Sigmoid colon (tissue), 7 donors: ENCODE data around the gene ZSWIM6. TPM values are rescaled to one million over a fixed set of nuclear protein-coding genes. Genes with fewer than 3 reads are reported as not detected.

Experiments
- DNase-seq: peaks from one replicate; pipeline ENCODE4 v3.0.0-alpha.2; 2019
- H3K27ac ChIP-seq, 4 donors: fragments of 200-600 bp; sonication (generic); one replicate each; pipeline ENCODE4 v1.5.1; 2016 to 2019; ENCODE audit warnings: mild to moderate bottlenecking in 1 of 4
- H3K27me3 ChIP-seq, 3 donors: fragments of 200-600 bp; sonication (generic); one replicate each; pipeline ENCODE4 v1.5.1; 2019; ENCODE audit warnings: mild to moderate bottlenecking in 1 of 3
- H3K36me3 ChIP-seq, 4 donors: fragments of 200-600 bp; sonication (generic); one replicate each; pipeline ENCODE4 v1.5.1; 2016 to 2019
- H3K4me1 ChIP-seq, 4 donors: fragments of 200-600 bp; sonication (generic); one replicate each; pipeline ENCODE4 v1.5.1; 2017 to 2019
- H3K4me3 ChIP-seq, 4 donors: fragments of 200-600 bp; sonication (generic); one replicate each; pipeline ENCODE4 v1.5.1; 2017 to 2019; ENCODE audit warnings: mild to moderate bottlenecking in 2 of 4, moderate library complexity in 1 of 4
- H3K9me3 ChIP-seq, 4 donors: fragments of 200-600 bp in 3 of 4; sonication (generic) in 3 of 4; one replicate each; pipeline versions ENCODE4 v1.5.1 to v1.6.1; 2013 to 2019
- EP300 ChIP-seq, 4 donors: sonication (generic); formaldehyde crosslinking; IDR thresholded peaks; one replicate each; pipeline ENCODE4 v1.6.1; 2017; ENCODE audit warnings: antibody characterized with exemption in 4 of 4
- POLR2A ChIP-seq, 2 donors: fragments of 450-650 bp; IDR thresholded peaks; one replicate each; pipeline ENCODE4 v1.6.1; 2016; ENCODE audit warnings: antibody characterized with exemption in 2 of 2, mild to moderate bottlenecking in 2 of 2, moderate library complexity in 2 of 2
- POLR2AphosphoS5 ChIP-seq, 4 donors: sonication (generic); formaldehyde crosslinking; IDR thresholded peaks; one replicate each; pipeline ENCODE4 v1.6.1; 2017; ENCODE audit warnings: antibody characterized with exemption in 4 of 4
- WGBS, 2 donors: extraction: QIAGEN DNeasy Blood & Tissue Kit; methylation state at CpG; one replicate each; pipeline ENCODE4 v1.1.7; 2013; 5-methylcytosine and 5-hydroxymethylcytosine counted together
- intact Hi-C: fragments of 100-400 bp; cut with DNase I; formaldehyde crosslinking; loops from one replicate; pipeline ENCODE4 v1.15.1; 2023
- polyA plus RNA-seq, 3 donors: library from polyadenylated mRNA; stranded (reverse); fragments of 200-250 nt; gene quantifications; one replicate each; pipeline ENCODE4 v1.2.3, GENCODE V29; 2013
- total RNA-seq, 4 donors: library from RNA; depleted of rRNA; stranded (reverse); fragments of >200 nt; gene quantifications; one replicate each; pipeline ENCODE4 v1.1.0, GENCODE V29; 2016
- TF ChIP-seq, protein P1 (sequence below), 4 experiments: fragments of 450-650 bp in 3 of 4; fragments of 200-600 bp in 1 of 4; IDR thresholded peaks; one replicate each; pipeline ENCODE4 v1.5.1; 2016 to 2019; ENCODE audit warnings: antibody characterized with exemption in 4 of 4, mild to moderate bottlenecking in 3 of 4, moderate library complexity in 2 of 4
- donor health status: healthy with polysubstance abuse.
- donor health status: Bipolar disorder and iron deficiency.
- donor health status: healthy.

ZSWIM6 gene
- total and polyA plus RNA-seq, 7 donors = 4.2 to 17.7 (median 11.3) TPM

DNA sequence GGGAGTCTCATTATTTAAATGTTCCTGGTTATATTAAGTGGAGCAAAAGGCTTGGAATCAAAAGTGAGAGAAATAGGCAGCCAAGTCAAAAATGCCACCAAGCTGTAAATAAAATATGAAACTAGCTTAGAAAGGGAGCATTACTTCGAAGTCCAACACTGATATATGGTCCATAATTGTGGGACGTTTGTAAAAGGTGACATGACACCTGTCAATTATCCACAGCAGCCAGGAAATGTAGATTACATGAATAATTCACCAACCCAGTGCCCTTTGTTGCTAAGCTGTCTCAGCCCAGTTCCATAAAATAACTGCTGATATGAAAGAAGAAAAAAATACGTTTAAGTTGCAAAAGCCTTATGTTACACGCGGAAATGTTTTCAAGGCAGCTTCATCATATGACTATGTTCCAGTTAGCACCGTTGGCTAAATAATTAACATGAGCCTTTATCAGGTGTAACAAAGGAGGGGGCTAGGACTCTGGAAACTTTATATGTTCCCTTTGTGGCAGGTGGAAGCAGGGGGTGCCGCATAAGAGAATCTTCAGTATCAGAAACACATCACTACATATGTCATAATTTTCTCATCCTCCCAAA is 39.9 kb upstream of the ZSWIM6 start:
- DNase-seq = no peak
- no peaks in the 10 kb centered on the region for H3K36me3 ChIP-seq
- intact Hi-C loops = no loop called here
- TF ChIP-seq, protein P1, sequence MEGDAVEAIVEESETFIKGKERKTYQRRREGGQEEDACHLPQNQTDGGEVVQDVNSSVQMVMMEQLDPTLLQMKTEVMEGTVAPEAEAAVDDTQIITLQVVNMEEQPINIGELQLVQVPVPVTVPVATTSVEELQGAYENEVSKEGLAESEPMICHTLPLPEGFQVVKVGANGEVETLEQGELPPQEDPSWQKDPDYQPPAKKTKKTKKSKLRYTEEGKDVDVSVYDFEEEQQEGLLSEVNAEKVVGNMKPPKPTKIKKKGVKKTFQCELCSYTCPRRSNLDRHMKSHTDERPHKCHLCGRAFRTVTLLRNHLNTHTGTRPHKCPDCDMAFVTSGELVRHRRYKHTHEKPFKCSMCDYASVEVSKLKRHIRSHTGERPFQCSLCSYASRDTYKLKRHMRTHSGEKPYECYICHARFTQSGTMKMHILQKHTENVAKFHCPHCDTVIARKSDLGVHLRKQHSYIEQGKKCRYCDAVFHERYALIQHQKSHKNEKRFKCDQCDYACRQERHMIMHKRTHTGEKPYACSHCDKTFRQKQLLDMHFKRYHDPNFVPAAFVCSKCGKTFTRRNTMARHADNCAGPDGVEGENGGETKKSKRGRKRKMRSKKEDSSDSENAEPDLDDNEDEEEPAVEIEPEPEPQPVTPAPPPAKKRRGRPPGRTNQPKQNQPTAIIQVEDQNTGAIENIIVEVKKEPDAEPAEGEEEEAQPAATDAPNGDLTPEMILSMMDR (IDR thresholded peaks at IDR 0.05) = no peak
- TF ChIP-seq EP300 (IDR thresholded peaks at IDR 0.05) (no peak), POLR2A (IDR thresholded peaks at IDR 0.05) (no peak), POLR2AphosphoS5 (IDR thresholded peaks at IDR 0.05) (no peak)
- no peaks in the 10 kb centered on the region for H3K9me3 ChIP-seq
- 24 to 77% methylated on average over 7 of the region's 7 CpGs for WGBS, 2 donors
- no peaks in the 10 kb centered on the region for H3K27me3 ChIP-seq
- no peak overlapping the region for H3K4me3 ChIP-seq
- peaks cover 0 to 15% (median 7%) of the 10 kb centered on the region in 4 donors for H3K4me1 ChIP-seq
- peak overlapping the region in 3 of 4 donors; percentile 52 to 71 (median 58) for H3K27ac ChIP-seq

DNA sequence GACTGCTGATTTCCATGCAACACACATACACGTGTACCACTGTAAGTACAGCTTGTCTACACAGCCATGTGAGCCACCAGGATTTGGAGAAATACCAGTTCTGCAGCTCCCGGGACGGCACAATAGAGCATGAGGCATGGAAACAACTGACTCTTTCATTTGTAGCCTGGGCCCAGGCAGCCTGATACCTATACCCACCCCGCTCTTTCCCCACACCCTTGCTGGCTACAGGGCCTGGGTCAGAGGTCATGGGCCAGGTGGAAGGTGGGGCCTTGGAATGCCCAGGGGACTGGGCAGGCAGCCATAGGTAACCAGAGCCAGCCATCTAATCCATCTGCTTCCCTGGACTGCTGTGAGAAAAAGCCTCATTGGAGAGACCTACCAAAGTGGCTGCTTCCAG is 39.0 kb upstream of the ZSWIM6 start:
- intact Hi-C loops = no loop called here
- WGBS, 2 donors = 14 to 66% methylated on average over 4 of the region's 4 CpGs
- Histone ChIP-seq H3K9me3 (no peaks in the 10 kb centered on the region), H3K36me3 (no peaks in the 10 kb centered on the region), H3K4me3 (no peak overlapping the region), H3K27me3 (no peaks in the 10 kb centered on the region), H3K27ac (no peak overlapping the region), H3K4me1 (peaks cover 0 to 15% (median 7%) of the 10 kb centered on the region in 4 donors)
- TF ChIP-seq POLR2AphosphoS5 (IDR thresholded peaks at IDR 0.05) (no peak), EP300 (IDR thresholded peaks at IDR 0.05) (no peak), POLR2A (IDR thresholded peaks at IDR 0.05) (no peak)
- TF ChIP-seq, protein P1 (IDR thresholded peaks at IDR 0.05) = no peak
- DNase-seq = no peak

DNA sequence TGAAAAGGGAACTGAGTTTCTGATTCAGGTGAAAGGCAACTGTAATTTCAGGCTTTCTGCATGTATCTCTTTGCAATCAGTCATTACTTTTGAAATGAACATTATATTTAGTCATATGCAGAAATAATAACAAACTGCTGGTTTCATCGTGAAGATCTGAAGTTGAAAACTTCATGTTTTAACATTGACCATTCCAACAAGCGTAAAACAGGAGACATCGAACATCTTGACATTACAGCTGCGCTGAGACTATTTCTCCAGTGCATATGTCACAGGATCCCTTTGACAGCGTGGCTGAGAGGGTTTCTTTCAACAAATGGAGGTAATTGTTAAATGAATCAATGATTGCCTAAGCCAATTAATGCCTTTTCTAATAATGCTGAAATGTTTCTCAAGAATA is 38.2 kb upstream of the ZSWIM6 start:
- WGBS, 2 donors = 94% methylated on average over 5 of the region's 5 CpGs
- no peak for TF ChIP-seq EP300 (IDR thresholded peaks at IDR 0.05)
- no peak for TF ChIP-seq POLR2A (IDR thresholded peaks at IDR 0.05)
- TF ChIP-seq, protein P1 (IDR thresholded peaks at IDR 0.05) = no peak
- TF ChIP-seq POLR2AphosphoS5 (IDR thresholded peaks at IDR 0.05) = no peak
- no peak overlapping the region for H3K4me3 ChIP-seq
- DNase-seq = no peak
- H3K27ac ChIP-seq = no peak overlapping the region
- H3K36me3 ChIP-seq = no peaks in the 10 kb centered on the region
- H3K4me1 ChIP-seq = peaks cover 0 to 15% (median 7%) of the 10 kb centered on the region in 4 donors
- H3K9me3 ChIP-seq = no peaks in the 10 kb centered on the region
- no peaks in the 10 kb centered on the region for H3K27me3 ChIP-seq
- intact Hi-C loops = no loop called here

DNA sequence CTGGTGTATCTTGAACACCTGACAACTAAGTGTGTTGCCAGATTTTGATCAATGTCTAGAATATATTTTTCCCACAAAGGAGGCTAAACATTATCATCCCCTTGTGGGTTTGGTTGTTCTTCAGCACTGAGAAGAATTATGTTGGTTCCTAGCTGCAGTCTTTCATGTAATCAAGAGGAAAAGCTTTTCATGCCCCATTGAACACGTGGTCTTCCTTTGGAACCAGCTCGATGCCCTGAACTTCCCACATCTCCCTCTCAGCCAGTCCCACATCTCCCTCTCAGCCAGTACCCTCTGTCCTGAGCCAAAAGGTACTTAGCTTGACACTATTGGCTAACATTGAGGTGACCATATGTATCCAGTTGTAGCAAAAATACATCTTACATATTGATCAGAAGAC is 36.7 kb upstream of the ZSWIM6 start:
- TF ChIP-seq, protein P1 (IDR thresholded peaks at IDR 0.05) = no peak
- TF ChIP-seq POLR2AphosphoS5 (IDR thresholded peaks at IDR 0.05) = no peak
- TF ChIP-seq POLR2A (IDR thresholded peaks at IDR 0.05) = no peak
- TF ChIP-seq EP300 (IDR thresholded peaks at IDR 0.05) = no peak
- H3K4me1 ChIP-seq = peaks cover 0 to 10% (median 5%) of the 10 kb centered on the region in 4 donors
- 66 to 95% methylated on average over 2 of the region's 2 CpGs for WGBS, 2 donors
- H3K36me3 ChIP-seq = no peaks in the 10 kb centered on the region
- no peak overlapping the region for H3K4me3 ChIP-seq
- no peak for DNase-seq
- H3K27ac ChIP-seq = no peak overlapping the region
- H3K27me3 ChIP-seq = no peaks in the 10 kb centered on the region
- no peaks in the 10 kb centered on the region for H3K9me3 ChIP-seq
- intact Hi-C loops = no loop called here

DNA sequence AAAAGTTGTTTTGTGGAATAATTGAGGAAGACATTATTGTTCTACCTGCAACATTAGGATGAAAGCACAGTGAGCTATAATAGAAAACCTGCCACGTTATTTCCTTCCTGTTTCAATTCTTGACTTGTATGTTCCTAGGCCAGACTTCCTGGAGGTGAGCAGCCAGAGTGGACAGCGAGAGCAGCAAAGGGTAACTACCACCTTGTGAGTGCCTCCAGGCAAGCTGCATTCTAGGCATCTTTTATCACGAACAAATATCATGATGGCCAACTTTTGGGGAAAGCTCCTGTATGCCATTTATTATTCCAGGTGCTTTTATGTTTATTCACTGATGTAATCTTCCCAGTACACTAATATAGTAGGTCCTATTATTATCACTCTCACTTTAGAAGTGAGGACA is 34.0 kb upstream of the ZSWIM6 start:
- no peak for TF ChIP-seq EP300 (IDR thresholded peaks at IDR 0.05)
- Histone ChIP-seq H3K9me3 (no peaks in the 10 kb centered on the region), H3K4me1 (peaks cover 0 to 24% (median 18%) of the 10 kb centered on the region in 4 donors), H3K4me3 (no peak overlapping the region), H3K36me3 (no peaks in the 10 kb centered on the region), H3K27ac (no peak overlapping the region), H3K27me3 (no peaks in the 10 kb centered on the region)
- WGBS, 2 donors = 52 to 64% methylated on average over 3 of the region's 3 CpGs
- intact Hi-C loops = no loop called here
- DNase-seq = no peak
